Measurements from ENCODE around the gene MIER2. TPM values are rescaled to one million over a fixed set of nuclear protein-coding genes. Genes with fewer than 3 reads are reported as not detected.

MIER2 gene
- polyA plus RNA-seq, 2 of the 4 experiments (the other 2 are of a cell fraction), result 8.8 to 11.5 TPM

GRCh38 chr19:283395-283794 is 61.2 kb downstream of the MIER2 start:
- POLR2A ChIA-PET, result no interaction called here
- Histone ChIP-seq H3K27ac (no peak overlapping the region), H3K9me3 (no peaks in the 10 kb centered on the region), H3K4me3 (no peak overlapping the region), H3K4me2 (no peak overlapping the region), H3K4me1 (no peaks in the 10 kb centered on the region; the same call in 2 of the 3 replicates)
- CTCF ChIA-PET, result no interaction called here
- no peak for FAIRE-seq
- WGBS (ENCODE audit: missing lambda C conversion rate), result 97% methylated on average over 10 of the region's 10 CpGs
- ATAC-seq, result no peak
- TF ChIP-seq MAZ (IDR thresholded peaks at IDR 0.05; ENCODE audit: borderline replicate concordance, low read depth, low read length) (no peak), SMC3 (IDR thresholded peaks at IDR 0.05) (no peak), CHD4 (IDR thresholded peaks at IDR 0.05; ENCODE audit: borderline replicate concordance) (no peak), FOSL2 (IDR thresholded peaks at IDR 0.05) (no peak), FOSL2 (CRISPR knock-in tag; IDR thresholded peaks at IDR 0.05) (no peak), ZFP36 (IDR thresholded peaks at IDR 0.05; ENCODE audit: borderline replicate concordance, partially characterized antibody) (no peak), TFCP2L1 (CRISPR knock-in tag; IDR thresholded peaks at IDR 0.05) (no peak), NPAS2 (CRISPR knock-in tag; IDR thresholded peaks at IDR 0.05; ENCODE audit: borderline replicate concordance) (no peak), KDM1A (IDR thresholded peaks at IDR 0.05; ENCODE audit: low read depth) (no peak)
- TF ChIP-seq, protein P1, sequence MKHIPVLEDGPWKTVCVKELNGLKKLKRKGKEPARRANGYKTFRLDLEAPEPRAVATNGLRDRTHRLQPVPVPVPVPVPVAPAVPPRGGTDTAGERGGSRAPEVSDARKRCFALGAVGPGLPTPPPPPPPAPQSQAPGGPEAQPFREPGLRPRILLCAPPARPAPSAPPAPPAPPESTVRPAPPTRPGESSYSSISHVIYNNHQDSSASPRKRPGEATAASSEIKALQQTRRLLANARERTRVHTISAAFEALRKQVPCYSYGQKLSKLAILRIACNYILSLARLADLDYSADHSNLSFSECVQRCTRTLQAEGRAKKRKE (CRISPR knock-in tag; IDR thresholded peaks at IDR 0.05; ENCODE audit: low read depth), result no peak
- no peak for DNase-seq (ENCODE audit: low read depth in 1 of 2, low spot score in 1 of 2)

DNA sequence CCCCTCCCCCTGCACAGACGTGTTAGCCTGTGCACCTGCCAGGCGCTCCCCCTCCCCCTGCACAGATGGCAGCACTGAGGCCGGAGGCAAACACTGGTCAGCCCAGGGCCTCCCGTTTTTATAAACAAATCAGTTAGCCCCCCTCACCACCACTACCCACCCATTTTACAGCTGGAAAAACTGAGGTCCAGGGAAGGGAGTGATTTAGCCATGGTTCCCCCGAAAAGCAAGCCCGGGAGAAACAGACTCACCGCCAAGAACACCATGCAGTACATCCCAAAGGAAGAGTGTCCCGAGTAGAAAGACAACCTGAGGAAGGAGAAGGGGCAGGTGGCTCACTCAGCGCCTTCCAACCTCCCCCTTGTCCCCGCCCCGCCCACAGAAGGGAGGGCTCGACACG is 62.1 kb downstream of the MIER2 start:
- ChIA-PET POLR2A (no interaction called here), CTCF (interaction anchor here (1.5 kb wide), 1 partner anchor 15 kb away, joined by 5 read pairs; no protein-coding TSS in a partner anchor)
- WGBS (ENCODE audit: missing lambda C conversion rate), result 78% methylated on average over 11 of the region's 13 CpGs
- TF ChIP-seq, protein P2, sequence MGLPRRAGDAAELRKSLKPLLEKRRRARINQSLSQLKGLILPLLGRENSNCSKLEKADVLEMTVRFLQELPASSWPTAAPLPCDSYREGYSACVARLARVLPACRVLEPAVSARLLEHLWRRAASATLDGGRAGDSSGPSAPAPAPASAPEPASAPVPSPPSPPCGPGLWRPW (IDR thresholded peaks at IDR 0.05), result no peak
- TF ChIP-seq, protein P3, sequence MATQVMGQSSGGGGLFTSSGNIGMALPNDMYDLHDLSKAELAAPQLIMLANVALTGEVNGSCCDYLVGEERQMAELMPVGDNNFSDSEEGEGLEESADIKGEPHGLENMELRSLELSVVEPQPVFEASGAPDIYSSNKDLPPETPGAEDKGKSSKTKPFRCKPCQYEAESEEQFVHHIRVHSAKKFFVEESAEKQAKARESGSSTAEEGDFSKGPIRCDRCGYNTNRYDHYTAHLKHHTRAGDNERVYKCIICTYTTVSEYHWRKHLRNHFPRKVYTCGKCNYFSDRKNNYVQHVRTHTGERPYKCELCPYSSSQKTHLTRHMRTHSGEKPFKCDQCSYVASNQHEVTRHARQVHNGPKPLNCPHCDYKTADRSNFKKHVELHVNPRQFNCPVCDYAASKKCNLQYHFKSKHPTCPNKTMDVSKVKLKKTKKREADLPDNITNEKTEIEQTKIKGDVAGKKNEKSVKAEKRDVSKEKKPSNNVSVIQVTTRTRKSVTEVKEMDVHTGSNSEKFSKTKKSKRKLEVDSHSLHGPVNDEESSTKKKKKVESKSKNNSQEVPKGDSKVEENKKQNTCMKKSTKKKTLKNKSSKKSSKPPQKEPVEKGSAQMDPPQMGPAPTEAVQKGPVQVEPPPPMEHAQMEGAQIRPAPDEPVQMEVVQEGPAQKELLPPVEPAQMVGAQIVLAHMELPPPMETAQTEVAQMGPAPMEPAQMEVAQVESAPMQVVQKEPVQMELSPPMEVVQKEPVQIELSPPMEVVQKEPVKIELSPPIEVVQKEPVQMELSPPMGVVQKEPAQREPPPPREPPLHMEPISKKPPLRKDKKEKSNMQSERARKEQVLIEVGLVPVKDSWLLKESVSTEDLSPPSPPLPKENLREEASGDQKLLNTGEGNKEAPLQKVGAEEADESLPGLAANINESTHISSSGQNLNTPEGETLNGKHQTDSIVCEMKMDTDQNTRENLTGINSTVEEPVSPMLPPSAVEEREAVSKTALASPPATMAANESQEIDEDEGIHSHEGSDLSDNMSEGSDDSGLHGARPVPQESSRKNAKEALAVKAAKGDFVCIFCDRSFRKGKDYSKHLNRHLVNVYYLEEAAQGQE (IDR thresholded peaks at IDR 0.05), result no peak
- TF ChIP-seq POLR2AphosphoS2 (conservative IDR thresholded peaks at IDR 0.05; ENCODE audit: low read length) (no peak), HOXA7 (CRISPR knock-in tag; IDR thresholded peaks at IDR 0.05) (no peak), ZFP36 (IDR thresholded peaks at IDR 0.05; ENCODE audit: borderline replicate concordance, partially characterized antibody) (no peak), BHLHE40 (IDR thresholded peaks at IDR 0.05; ENCODE audit: low read depth, low read length) (no peak), ZNF302 (CRISPR knock-in tag; IDR thresholded peaks at IDR 0.05) (no peak), EHF (CRISPR knock-in tag; IDR thresholded peaks at IDR 0.05) (no peak), KDM1A (IDR thresholded peaks at IDR 0.05; ENCODE audit: low read depth) (no peak), PBX3 (IDR thresholded peaks at IDR 0.05) (no peak), FOXS1 (CRISPR knock-in tag; IDR thresholded peaks at IDR 0.05) (no peak), RFX5 (IDR thresholded peaks at IDR 0.05) (no peak), ZC3H11A (IDR thresholded peaks at IDR 0.05) (no peak), CHD2 (IDR thresholded peaks at IDR 0.05; ENCODE audit: low read length, partially characterized antibody) (no peak), FOSL2 (IDR thresholded peaks at IDR 0.05) (no peak), FOSL2 (CRISPR knock-in tag; IDR thresholded peaks at IDR 0.05) (no peak)
- TF ChIP-seq, protein P4, sequence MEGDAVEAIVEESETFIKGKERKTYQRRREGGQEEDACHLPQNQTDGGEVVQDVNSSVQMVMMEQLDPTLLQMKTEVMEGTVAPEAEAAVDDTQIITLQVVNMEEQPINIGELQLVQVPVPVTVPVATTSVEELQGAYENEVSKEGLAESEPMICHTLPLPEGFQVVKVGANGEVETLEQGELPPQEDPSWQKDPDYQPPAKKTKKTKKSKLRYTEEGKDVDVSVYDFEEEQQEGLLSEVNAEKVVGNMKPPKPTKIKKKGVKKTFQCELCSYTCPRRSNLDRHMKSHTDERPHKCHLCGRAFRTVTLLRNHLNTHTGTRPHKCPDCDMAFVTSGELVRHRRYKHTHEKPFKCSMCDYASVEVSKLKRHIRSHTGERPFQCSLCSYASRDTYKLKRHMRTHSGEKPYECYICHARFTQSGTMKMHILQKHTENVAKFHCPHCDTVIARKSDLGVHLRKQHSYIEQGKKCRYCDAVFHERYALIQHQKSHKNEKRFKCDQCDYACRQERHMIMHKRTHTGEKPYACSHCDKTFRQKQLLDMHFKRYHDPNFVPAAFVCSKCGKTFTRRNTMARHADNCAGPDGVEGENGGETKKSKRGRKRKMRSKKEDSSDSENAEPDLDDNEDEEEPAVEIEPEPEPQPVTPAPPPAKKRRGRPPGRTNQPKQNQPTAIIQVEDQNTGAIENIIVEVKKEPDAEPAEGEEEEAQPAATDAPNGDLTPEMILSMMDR (IDR thresholded peaks at IDR 0.05), result no peak
- DNase-seq (ENCODE audit: low read depth in 1 of 2, low spot score in 1 of 2), result no peak
- Histone ChIP-seq H3K4me2 (no peak overlapping the region), H3K27ac (no peak overlapping the region), H3K9me3 (no peaks in the 10 kb centered on the region), H3K4me3 (no peak overlapping the region), H3K4me1 (no peaks in the 10 kb centered on the region)
- no peak for ATAC-seq
- no peak for FAIRE-seq

Measured in A549 (cell line).